NCI-H226 (cell line): ENCODE data around the gene ATOSA.

ENCODE experiments used
- DNase-seq: peaks from one replicate; pipeline ENCODE4 v3.0.0-alpha.2; 2015

Gene ATOSA

DNA sequence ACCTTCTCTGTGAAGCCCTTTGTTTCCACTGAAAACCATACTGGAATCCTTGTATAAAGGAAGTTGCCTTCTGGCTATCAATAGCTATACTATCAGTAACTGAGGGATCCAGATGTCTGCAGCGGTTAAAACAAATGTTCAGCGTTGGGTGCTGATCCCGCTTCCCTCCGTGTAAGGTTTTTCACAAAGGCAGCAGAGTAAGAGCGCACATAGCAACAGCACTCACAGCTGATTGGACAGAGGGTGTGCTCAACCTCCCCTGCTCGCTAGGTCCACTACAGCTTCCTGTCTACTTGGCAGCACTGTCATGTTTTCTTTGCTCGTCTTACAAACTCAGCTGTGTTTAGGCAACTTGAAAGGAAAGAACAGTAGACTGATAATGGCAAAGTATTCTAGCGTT, 27.3 kb downstream of the ATOSA start:
- DNase-seq, result peak; percentile 91

DNA sequence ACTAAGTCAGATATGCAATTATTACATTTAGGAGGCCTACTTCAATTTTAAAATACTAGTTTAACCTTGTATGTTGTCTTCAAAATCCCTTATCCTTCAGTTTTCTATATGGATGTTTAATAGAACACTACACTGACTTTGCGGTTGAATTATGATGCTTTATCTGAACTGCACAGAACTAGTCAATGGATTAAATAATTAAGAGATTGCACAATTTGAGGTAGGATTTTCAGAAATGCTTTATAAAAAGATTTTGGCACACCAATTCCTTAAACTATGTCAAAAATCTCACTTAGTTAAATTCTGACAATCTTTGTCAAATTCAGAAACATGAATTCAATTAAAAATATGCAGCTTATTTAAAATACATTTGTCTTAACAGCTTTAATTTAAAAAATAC, 28.1 kb downstream of the ATOSA start:
- no peak for DNase-seq

DNA sequence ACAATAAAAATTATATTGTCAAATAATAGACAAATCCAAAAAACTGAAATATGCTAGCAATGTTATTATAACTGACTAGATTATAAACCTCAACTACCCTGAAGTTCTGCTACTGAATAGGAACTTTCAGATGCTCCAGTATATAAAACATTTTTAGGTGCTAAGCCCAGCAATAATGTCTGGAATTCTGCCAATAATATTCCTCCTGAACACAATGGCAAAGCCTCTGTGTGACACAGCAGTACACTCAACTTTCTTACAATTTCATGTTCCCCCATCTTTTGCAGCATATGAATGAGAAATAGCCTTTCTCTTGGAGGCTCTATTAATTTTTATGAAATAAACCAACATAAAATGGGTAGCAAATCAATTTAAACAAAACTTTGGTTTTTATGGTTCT, 29.5 kb downstream of the ATOSA start:
- no peak for DNase-seq

DNA sequence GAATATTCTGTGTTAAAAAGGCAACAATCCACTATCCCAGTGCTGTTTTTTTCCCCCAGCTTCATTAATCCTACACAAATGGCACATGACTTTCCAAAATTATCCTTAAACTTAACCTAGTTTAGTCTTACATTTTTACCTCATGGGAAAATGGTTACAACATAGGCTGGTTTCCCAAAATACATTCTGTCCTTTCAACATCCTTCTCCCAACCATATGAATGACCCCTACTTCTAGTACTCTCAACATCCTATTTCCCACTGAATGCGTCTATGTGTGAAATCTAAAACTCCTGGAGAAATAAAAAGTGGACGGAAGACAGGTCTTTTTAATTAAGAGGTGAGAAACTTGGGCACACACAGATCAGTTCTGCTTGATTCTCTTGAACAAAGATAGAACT, 33.3 kb downstream of the ATOSA start:
- no peak for DNase-seq

DNA sequence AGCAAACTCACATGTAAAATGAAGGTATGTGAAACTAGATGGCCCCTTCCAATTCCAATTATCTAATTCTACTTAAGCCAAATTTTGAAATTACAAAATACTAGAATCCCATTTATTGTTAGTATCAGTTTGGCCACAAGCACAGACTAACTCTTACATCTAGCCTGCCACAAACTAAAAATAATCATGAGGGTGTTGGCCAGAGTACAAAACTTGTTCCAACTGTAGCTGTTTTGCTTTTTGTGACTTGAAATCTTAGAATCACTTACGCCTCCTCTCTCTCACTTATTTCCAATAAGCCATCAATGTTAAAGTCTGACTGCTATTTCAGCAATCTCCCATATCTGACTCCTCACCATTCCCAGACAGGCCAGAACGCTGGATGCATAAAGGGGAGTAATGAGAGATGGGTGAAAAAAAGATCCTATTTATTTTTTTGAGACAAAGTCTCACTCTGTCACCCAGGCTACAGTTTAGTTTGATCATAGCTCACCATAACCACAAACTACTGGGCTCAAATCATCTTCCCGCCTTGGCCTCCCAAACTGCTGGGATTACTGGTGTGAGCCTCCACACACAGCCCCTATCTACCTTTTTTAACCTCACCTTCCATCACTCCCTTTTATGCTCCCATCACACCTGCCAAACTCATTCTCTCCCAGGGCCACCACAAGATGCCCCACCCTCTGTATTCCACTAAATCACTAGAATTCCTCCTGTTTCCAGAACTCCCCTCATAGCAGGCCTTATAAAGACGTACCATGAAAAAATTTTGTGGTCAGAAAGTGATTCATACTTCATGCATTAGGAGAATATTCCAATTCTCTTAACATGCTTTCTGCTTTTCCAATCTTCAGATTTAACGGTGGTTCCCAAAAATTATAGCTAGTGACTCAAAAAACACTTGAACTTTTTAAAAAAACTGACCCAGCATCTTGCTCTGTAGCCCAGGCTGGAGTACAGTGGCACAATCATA, 36.5 kb downstream of the ATOSA start:
- DNase-seq, result peak; percentile 61

DNA sequence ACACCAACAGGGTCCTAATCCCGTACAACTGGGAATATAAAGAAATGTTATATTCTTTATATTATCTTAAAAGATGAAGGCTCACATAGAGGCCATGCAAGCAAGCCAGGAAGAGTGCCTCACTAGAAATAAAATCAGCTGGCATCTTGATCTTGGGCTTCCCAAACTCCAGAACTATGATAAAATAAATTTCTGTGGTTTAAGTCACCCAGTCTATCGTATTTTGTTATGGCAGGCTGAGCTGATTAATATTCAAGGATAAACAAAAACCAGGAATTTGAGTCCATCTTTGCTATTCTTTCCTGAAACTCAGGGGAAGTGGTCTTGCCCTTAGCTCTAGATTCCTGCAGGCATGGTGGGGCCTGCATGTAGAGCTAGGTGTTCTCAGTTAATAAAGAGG, 42.7 kb downstream of the ATOSA start:
- no peak for DNase-seq

DNA sequence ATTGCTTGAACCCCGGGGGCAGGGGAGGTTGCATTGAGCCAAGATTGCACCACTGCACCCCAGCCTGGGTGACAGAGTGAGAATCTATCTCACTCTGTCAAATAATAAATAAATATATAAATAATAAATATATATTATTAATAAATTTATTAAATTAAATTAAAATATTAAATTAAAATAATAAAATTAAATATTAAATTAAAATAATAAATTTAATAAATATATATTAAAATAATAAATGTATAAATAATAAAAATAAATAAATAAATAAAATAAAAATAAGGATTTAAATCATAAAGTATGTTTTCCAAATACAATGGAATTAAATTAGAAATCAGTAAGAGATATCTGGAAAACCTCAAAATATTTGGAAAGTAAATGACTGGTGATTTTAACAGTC, 43.3 kb downstream of the ATOSA start:
- no peak for DNase-seq
